ENCODE measurements around the gene JPT2. TPM values are rescaled to one million over a fixed set of nuclear protein-coding genes. Genes with fewer than 3 reads are reported as not detected.

Gene JPT2
- total RNA-seq, 2 donors from 2014 or later, result 55.9 to 85.1 TPM

- Mint-ChIP-seq H3K36me3 (ENCODE audit: low read depth) (peaks cover 47% of the 10 kb centered on the region), H3K9me3 (no peaks in the 10 kb centered on the region), H3K4me1 (no peaks in the 10 kb centered on the region), H3K27ac (no peak overlapping the region), H3K4me3 (no peak overlapping the region), H3K27me3 (no peaks in the 10 kb centered on the region)
- no peak for ATAC-seq (replicated peaks)
Observed at GRCh38 chr16:1657841-1658240, 20.2 kb upstream of the JPT2 start.

- H3K27me3 Mint-ChIP-seq, result no peaks in the 10 kb centered on the region
- no peak for ATAC-seq (replicated peaks)
- H3K9me3 Mint-ChIP-seq, result no peaks in the 10 kb centered on the region
- H3K4me3 Mint-ChIP-seq, result no peak overlapping the region
- H3K4me1 Mint-ChIP-seq, result no peaks in the 10 kb centered on the region
- no peak overlapping the region for H3K27ac Mint-ChIP-seq
- H3K36me3 Mint-ChIP-seq (ENCODE audit: low read depth), result peaks cover 50% of the 10 kb centered on the region
Observed at GRCh38 chr16:1659031-1659430, 19.0 kb upstream of the JPT2 start.

GRCh38 chr16:1661826-1662225, 16.3 kb upstream of the JPT2 start:
- Mint-ChIP-seq H3K27me3 (no peaks in the 10 kb centered on the region), H3K27ac (no peak overlapping the region)

GRCh38 chr16:1662543-1662942, 15.5 kb upstream of the JPT2 start:
- no peak overlapping the region for H3K27ac Mint-ChIP-seq
- no peaks in the 10 kb centered on the region for H3K4me1 Mint-ChIP-seq
- H3K36me3 Mint-ChIP-seq (ENCODE audit: low read depth), result peaks cover 52% of the 10 kb centered on the region
- H3K4me3 Mint-ChIP-seq, result no peak overlapping the region
- H3K9me3 Mint-ChIP-seq, result no peaks in the 10 kb centered on the region
- no peak for ATAC-seq (replicated peaks)
- H3K27me3 Mint-ChIP-seq, result no peaks in the 10 kb centered on the region

More at GRCh38 chr16:1661826-1662225, 16.3 kb upstream of the JPT2 start:
- Mint-ChIP-seq H3K36me3 (ENCODE audit: low read depth) (peaks cover 50% of the 10 kb centered on the region), H3K9me3 (no peaks in the 10 kb centered on the region), H3K4me3 (no peak overlapping the region), H3K4me1 (no peaks in the 10 kb centered on the region)
- no peak for ATAC-seq (replicated peaks)

- no peak for ATAC-seq (replicated peaks)
- Mint-ChIP-seq H3K9me3 (no peaks in the 10 kb centered on the region), H3K4me3 (no peak overlapping the region), H3K27me3 (no peaks in the 10 kb centered on the region), H3K36me3 (ENCODE audit: low read depth) (peaks cover 77% of the 10 kb centered on the region), H3K4me1 (no peaks in the 10 kb centered on the region), H3K27ac (no peak overlapping the region)
Observed at GRCh38 chr16:1665829-1666228, 12.2 kb upstream of the JPT2 start.

- Mint-ChIP-seq H3K4me3 (no peak overlapping the region), H3K9me3 (no peaks in the 10 kb centered on the region), H3K4me1 (no peaks in the 10 kb centered on the region), H3K27me3 (no peaks in the 10 kb centered on the region), H3K36me3 (ENCODE audit: low read depth) (peaks cover 81% of the 10 kb centered on the region), H3K27ac (no peak overlapping the region)
- no peak for ATAC-seq (replicated peaks)
Observed at GRCh38 chr16:1666316-1666715, 11.8 kb upstream of the JPT2 start.

GRCh38 chr16:1667271-1667670, 10.8 kb upstream of the JPT2 start:
- no peaks in the 10 kb centered on the region for H3K27me3 Mint-ChIP-seq
- no peaks in the 10 kb centered on the region for H3K4me1 Mint-ChIP-seq
- no peaks in the 10 kb centered on the region for H3K9me3 Mint-ChIP-seq
- no peak overlapping the region for H3K4me3 Mint-ChIP-seq
- peaks cover 82% of the 10 kb centered on the region for H3K36me3 Mint-ChIP-seq (ENCODE audit: low read depth)
- no peak for ATAC-seq (replicated peaks)
- no peak overlapping the region for H3K27ac Mint-ChIP-seq

- Mint-ChIP-seq H3K36me3 (ENCODE audit: low read depth) (peaks cover 82% of the 10 kb centered on the region), H3K27me3 (no peaks in the 10 kb centered on the region), H3K9me3 (no peaks in the 10 kb centered on the region)
Observed at GRCh38 chr16:1667916-1668315, 10.2 kb upstream of the JPT2 start.

GRCh38 chr16:1668612-1669319, 9.3 kb upstream of the JPT2 start:
- Mint-ChIP-seq H3K9me3 (no peaks in the 10 kb centered on the region), H3K4me1 (no peaks in the 10 kb centered on the region), H3K27me3 (no peaks in the 10 kb centered on the region), H3K4me3 (no peak overlapping the region), H3K27ac (no peak overlapping the region), H3K36me3 (ENCODE audit: low read depth) (peaks cover 82% of the 10 kb centered on the region)
- no peak for ATAC-seq (replicated peaks)

More at GRCh38 chr16:1667916-1668315, 10.2 kb upstream of the JPT2 start:
- ATAC-seq (replicated peaks), result no peak
- H3K4me1 Mint-ChIP-seq, result no peaks in the 10 kb centered on the region
- H3K27ac Mint-ChIP-seq, result no peak overlapping the region
- no peak overlapping the region for H3K4me3 Mint-ChIP-seq

GRCh38 chr16:1669698-1670097, 8.4 kb upstream of the JPT2 start:
- Mint-ChIP-seq H3K4me3 (no peak overlapping the region), H3K4me1 (no peaks in the 10 kb centered on the region), H3K27ac (no peak overlapping the region), H3K27me3 (no peaks in the 10 kb centered on the region), H3K9me3 (no peaks in the 10 kb centered on the region), H3K36me3 (ENCODE audit: low read depth) (peaks cover 75% of the 10 kb centered on the region)
- ATAC-seq (replicated peaks), result no peak

GRCh38 chr16:1670371-1670770, 7.7 kb upstream of the JPT2 start:
- Mint-ChIP-seq H3K36me3 (ENCODE audit: low read depth) (peaks cover 75% of the 10 kb centered on the region), H3K9me3 (no peaks in the 10 kb centered on the region)

GRCh38 chr16:1670866-1671265, 7.2 kb upstream of the JPT2 start:
- H3K9me3 Mint-ChIP-seq, result no peaks in the 10 kb centered on the region

More at GRCh38 chr16:1670371-1670770, 7.7 kb upstream of the JPT2 start:
- no peak overlapping the region for H3K4me3 Mint-ChIP-seq
- no peaks in the 10 kb centered on the region for H3K4me1 Mint-ChIP-seq
- no peak overlapping the region for H3K27ac Mint-ChIP-seq
- ATAC-seq (replicated peaks), result no peak
- H3K27me3 Mint-ChIP-seq, result no peaks in the 10 kb centered on the region

GRCh38 chr16:1673424-1674151, 4.5 kb upstream of the JPT2 start:
- Mint-ChIP-seq H3K4me3 (no peak overlapping the region), H3K4me1 (peaks cover under 1% of the 10 kb centered on the region), H3K27ac (no peak overlapping the region), H3K36me3 (ENCODE audit: low read depth) (peaks cover 62% of the 10 kb centered on the region), H3K27me3 (no peaks in the 10 kb centered on the region), H3K9me3 (no peaks in the 10 kb centered on the region)
- no peak for ATAC-seq (replicated peaks)

More at GRCh38 chr16:1670866-1671265, 7.2 kb upstream of the JPT2 start:
- H3K4me1 Mint-ChIP-seq, result no peaks in the 10 kb centered on the region
- no peaks in the 10 kb centered on the region for H3K27me3 Mint-ChIP-seq
- H3K4me3 Mint-ChIP-seq, result no peak overlapping the region
- H3K36me3 Mint-ChIP-seq (ENCODE audit: low read depth), result peaks cover 75% of the 10 kb centered on the region
- ATAC-seq (replicated peaks), result no peak
- H3K27ac Mint-ChIP-seq, result no peak overlapping the region

GRCh38 chr16:1674306-1674705, 3.8 kb upstream of the JPT2 start:
- no peaks in the 10 kb centered on the region for H3K9me3 Mint-ChIP-seq
- peaks cover 61% of the 10 kb centered on the region for H3K36me3 Mint-ChIP-seq (ENCODE audit: low read depth)
- H3K4me1 Mint-ChIP-seq, result peaks cover 7% of the 10 kb centered on the region
- ATAC-seq (replicated peaks), result no peak
- no peaks in the 10 kb centered on the region for H3K27me3 Mint-ChIP-seq
- H3K27ac Mint-ChIP-seq, result no peak overlapping the region
- no peak overlapping the region for H3K4me3 Mint-ChIP-seq
